NCI-H2227 (cell line): ENCODE data around the gene TBC1D22A.

Source experiments
- DNase-seq: peaks from one replicate; lab custom pipeline; 2025; ENCODE audit not compliant: unreplicated experiment; lab: John Stamatoyannopoulos, UW

TBC1D22A gene

GRCh38 chr22:47173535-47174021, 411.1 kb downstream of the TBC1D22A start:
- no peak for DNase-seq

GRCh38 chr22:47174096-47174495, 411.6 kb downstream of the TBC1D22A start:
- no peak for DNase-seq

GRCh38 chr22:47174671-47175112, 412.2 kb downstream of the TBC1D22A start:
- DNase-seq = no peak

- no peak for DNase-seq
These were observed 412.9 kb downstream of the TBC1D22A start for GRCh38 chr22:47175151-47176025.

GRCh38 chr22:47176026-47176389, 413.6 kb downstream of the TBC1D22A start:
- DNase-seq = no peak

GRCh38 chr22:47176573-47177333, 414.3 kb downstream of the TBC1D22A start:
- no peak for DNase-seq

GRCh38 chr22:47177334-47177815, 414.9 kb downstream of the TBC1D22A start:
- no peak for DNase-seq

- DNase-seq = no peak
These were observed 415.9 kb downstream of the TBC1D22A start for GRCh38 chr22:47178339-47178738.

GRCh38 chr22:47180796-47181195, 418.3 kb downstream of the TBC1D22A start:
- no peak for DNase-seq

- DNase-seq = no peak
These were observed 424.9 kb downstream of the TBC1D22A start for GRCh38 chr22:47187176-47187957.

GRCh38 chr22:47188261-47189055, 426.0 kb downstream of the TBC1D22A start:
- DNase-seq = no peak

GRCh38 chr22:47189056-47189916, 426.8 kb downstream of the TBC1D22A start:
- DNase-seq = no peak

- DNase-seq = no peak
These were observed 428.0 kb downstream of the TBC1D22A start for GRCh38 chr22:47190276-47190956.

- no peak for DNase-seq
These were observed 428.7 kb downstream of the TBC1D22A start for GRCh38 chr22:47190957-47191670.

GRCh38 chr22:47191671-47192650, 429.5 kb downstream of the TBC1D22A start:
- no peak for DNase-seq

- DNase-seq = no peak
These were observed 430.4 kb downstream of the TBC1D22A start for GRCh38 chr22:47192651-47193437.
